ENCODE data around the gene DNASE2.

- TF ChIP-seq CTCF (optimal IDR thresholded peaks at IDR 0.05 in 1 of 3, IDR thresholded peaks at IDR 0.05 in 1 of 3, conservative IDR thresholded peaks at IDR 0.05 in 1 of 3; ENCODE audit: extremely low read depth in 1 of 3, insufficient read depth in 2 of 3, low read length in 3 of 3) (no peak), EZH2 (IDR thresholded peaks at IDR 0.05; ENCODE audit: low read length) (no peak)
Measured at GRCh38 chr19:12913011-12913561, 31.8 kb upstream of the DNASE2 start.
